ENCODE results near the gene B4GALNT2.

GRCh38 chr17:49123061-49123460, 9.5 kb upstream of the B4GALNT2 start:
- TF ChIP-seq CTCF (IDR thresholded peaks at IDR 0.05) (no peak), POLR2A (IDR thresholded peaks at IDR 0.05) (no peak)

All from right lobe of liver (tissue), 4 donors.